Stimulated activated CD8-positive, alpha-beta memory T cell treated with anti-CD3 and anti-CD28 coated beads, Interleukin-7, amount 100 ng/mL, for 48 hours (primary cell): ENCODE data around the gene ACSM3.
A peak's percentile ranks its signal among the peaks of the same experiment; 100 is the strongest.
"Not testable (repeated sequence)": the region's sequence is repeated elsewhere in the genome, so short reads cannot be mapped to it uniquely, and the experiment has no call there.

Source experiments
- DNase-seq, 2 donors: peaks; one replicate each; pipeline ENCODE4 v3.0.0-alpha.2; 2020; ENCODE audit warnings: low read depth in 1 of 2; ENCODE audit errors: extremely low read depth in 1 of 2

The ACSM3 gene

DNA sequence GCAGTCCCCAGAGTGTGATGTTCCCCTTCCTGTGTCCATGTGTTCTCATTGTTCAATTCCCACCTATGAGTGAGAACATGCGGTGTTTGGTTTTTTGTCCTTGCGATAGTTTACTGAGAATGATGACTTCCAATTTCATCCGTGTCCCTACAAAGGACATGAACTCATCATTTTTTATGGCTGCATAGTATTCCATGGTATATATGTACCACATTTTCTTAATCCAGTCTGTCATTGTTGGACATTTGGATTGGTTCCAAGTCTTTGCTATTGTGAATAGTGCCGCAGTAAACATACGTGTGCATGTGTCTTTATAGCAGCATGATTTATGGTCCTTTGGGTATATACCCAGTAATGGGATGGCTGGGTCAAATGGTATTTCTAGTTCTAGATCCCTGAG is 8.0 kb upstream of the ACSM3 start:
- not testable (repeated sequence) for DNase-seq

DNA sequence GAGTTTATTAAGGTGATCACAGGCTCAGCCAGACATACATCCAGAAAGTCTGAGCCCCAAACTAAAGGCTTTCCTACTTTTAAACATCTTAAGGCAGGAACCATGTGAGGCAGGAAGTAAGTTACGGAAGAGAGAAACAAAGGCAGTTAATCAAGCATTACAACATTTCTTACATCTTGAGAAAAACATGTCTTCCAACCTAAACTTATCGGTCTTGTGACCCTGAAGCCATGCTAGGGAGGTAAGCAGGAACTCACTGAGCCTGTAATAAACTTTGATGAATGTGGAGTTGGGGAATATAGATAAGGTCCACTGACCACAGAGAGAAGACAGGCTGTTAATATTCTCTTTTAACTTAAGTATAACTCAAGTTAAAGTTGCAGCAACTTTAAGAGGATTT is 3.5 kb upstream of the ACSM3 start:
- DNase-seq, result no peak

DNA sequence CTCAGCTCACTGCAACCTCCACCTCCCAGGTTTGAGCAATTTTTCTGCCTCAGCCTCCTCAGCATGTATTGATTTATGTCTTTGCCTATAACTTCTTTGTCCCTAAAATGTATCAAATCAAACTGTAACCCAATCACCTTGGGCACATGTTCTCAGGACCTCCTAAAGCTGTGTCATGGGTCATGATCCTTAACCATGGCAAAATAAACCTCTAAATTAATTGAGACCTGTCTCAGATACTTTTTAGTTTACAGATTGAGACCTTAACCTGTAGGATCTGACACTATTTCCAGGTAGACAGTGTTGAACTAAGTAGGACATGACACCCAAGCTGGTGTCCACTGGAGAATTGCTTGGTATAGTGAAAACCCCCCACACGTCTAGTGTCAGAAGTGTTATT is 2.6 kb upstream of the ACSM3 start:
- no peak for DNase-seq

DNA sequence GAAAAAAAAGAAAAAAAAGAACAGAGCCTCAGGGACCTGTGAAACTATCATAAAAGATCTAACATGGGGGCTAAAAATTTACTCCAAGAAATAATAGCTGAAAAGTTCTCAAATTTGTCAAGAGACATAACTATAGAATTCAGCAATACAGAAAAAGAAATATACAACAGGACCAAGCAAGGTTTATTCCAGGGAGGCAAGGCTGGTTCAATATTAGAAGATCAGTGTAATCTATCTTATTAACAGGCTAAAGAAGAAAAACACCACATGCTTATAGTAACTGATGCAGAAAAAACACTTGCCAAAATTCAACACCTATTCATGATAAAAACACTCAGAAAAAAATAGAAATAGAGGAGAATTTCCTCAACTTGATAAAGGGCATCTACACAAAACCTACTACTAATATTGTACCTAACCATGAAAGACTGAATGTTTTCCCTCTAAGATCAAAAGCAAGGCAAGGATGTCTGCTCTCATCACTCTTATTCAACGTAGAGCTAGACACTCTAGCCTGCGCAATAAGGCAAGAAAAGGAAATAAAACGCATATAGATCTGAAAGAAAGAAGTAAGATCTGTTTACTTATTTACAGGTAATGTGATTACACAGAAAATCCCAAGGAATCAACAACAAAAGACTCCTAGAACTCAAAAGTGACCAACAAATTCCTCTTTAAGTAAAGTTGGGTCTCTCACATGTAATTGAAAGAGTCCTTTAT is 1.2 kb upstream of the ACSM3 start:
- DNase-seq, result no peak

DNA sequence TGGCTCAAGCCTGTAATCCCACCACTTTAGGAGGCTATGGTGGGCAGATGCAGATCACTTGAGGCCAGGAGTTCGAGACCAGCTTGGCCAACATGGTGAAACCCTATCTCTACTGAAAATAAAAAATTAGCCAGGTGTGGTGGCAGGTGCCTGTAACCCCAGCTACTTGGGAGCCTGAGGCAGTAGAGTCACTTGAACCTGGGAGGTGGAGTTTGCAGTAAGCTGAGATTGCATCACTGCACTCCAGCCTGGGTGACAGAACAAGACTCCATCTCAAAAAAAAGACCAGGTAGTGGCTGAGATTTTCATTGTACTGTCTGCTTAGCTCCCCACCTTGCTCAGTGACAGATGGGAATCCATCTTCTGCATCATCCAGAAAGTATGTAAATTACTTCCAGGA is 634 bp downstream of the ACSM3 start:
- not testable (repeated sequence) for DNase-seq

DNA sequence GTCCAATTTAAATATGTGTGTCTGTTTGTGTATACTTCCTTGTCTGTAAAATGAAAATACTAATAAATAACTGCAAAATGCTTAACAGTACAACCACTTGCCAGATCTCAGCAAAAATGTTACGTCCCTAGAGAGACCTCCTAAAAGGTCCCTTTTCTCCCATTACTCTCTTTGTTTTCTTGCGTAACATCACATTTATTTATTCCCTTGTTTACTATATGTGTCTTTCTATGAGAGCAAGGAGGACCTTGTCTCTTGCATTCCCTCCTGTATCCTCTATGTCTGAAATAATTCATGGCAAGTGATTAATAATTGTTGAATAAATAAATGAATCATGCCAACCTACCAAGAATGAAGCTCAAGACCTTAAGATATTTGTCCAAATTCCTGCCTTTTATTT is 1.9 kb downstream of the ACSM3 start:
- no peak for DNase-seq

DNA sequence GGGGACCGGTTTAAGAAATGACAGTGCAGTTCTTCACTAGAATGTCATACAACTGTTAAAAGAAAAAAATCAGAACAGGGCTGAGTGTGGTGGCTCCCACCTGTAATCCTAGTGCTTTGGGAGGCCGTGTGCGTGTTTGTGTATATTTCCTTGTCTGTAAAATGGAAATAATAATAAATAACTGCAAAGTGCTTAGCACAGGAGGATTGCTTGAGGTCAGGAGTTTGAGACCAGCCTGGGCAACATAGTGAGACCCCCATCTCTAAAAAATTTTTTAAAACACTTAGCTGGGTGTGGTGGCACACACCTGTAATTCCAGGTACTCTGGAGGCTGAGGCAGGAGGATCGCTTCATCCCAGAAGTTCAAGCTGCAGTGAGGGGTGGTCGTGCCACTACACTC is 2.5 kb downstream of the ACSM3 start:
- no peak for DNase-seq

DNA sequence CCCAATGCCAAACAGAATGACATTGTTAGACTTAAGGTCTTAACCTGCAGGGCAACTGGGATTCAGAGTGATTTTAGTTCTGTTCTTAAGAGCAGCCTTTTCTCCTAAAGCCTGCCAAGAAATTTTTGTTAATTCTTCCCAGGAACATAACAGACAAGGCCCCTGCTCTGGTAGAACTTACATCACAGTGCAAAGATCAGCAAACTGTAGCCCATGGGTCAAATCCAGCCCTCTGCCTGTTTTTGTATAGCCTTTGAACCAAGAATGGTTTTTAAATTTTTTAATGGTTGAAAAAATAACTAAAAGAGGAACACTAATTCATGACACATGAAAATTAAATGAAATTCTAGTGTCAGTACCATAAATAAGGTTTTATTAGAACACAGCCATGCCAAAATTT is 3.8 kb downstream of the ACSM3 start:
- DNase-seq, result no peak

DNA sequence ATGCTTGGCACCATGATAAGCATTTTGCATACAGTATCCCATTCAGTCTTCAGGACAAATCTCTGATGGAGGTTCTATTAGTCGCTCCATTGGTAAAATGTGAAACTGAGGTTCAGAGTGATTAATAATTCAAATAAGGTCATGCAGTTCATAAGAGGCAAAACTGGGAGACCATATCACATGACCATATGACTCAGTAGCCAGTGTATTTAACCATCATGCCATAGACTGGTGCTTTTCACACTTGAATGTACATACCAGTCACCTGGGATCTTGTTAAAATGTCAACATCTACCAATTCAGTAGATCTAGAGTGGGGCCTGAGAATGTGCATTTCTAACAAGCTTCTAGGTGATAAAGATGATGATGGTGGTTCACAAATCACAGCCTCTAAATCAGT is 4.3 kb downstream of the ACSM3 start:
- DNase-seq, result no peak

DNA sequence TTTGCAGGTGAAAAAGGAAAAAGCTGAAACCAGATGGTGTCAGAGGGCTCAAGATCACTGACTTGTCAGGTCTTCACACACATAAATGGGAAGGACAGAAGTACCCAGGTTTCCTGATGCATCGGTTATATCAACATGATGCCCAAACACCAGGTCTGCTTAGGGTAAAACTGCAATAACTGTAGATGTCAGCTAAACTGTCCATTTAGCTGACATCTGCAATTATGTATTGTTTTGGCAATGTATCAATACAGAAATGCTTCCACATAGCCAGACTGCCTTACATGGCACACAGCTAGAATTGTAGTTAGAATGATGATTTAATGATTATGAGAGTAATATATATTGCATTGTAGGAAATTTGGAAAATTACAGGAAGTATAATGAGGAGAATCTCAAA is 5.0 kb downstream of the ACSM3 start:
- DNase-seq, result no peak

DNA sequence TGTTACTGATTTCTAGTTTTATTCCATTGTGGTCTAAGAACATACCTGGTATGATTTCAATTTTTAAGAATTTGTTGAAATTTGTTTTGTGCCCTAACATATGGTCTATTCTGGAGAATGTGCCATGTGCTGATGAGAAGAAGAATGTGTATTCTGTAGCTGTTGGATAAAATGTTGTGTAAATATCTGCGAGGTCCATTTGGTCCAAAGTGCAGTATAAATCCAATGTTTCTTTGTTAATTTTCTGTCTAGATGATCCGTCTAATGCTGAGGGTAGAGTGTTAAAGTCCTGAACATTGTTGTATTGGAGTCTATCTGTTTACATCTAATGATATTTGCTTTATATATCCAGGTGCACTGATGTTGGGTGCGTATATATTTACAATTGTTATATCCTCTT is 9.9 kb downstream of the ACSM3 start:
- no peak for DNase-seq

DNA sequence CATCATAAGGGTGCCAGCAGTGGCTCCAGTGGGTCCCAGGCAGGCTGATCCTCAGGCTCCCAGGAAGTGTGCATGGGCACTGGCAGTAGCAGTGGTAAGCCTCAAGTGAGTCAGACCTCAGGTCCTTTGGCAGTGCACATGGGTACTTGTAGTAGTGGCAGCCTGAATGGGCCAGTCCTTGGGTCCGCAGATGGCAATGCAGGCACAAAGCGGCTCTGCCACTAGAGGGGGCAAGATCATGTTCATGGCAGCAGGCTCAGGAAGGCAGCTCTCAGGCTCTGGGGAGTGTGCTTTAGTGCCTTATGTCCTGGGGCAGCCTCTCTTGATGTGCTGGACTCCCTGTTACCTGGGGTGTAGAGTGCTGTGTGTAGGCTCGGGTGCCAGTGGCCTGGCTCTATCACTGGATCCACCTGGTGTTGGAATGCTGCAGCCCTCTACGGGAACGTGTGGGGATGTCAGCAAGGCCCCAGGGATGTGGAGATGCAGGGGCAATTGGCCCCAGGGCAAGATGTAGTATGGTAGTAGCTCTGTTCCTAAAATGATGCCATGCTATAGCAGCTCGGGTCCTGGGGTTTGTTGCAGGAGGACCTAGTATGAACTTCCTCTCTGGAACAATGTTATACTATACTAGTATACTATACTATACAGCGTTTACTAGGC is 11.0 kb downstream of the ACSM3 start:
- peak; percentile 20 to 45 for DNase-seq

DNA sequence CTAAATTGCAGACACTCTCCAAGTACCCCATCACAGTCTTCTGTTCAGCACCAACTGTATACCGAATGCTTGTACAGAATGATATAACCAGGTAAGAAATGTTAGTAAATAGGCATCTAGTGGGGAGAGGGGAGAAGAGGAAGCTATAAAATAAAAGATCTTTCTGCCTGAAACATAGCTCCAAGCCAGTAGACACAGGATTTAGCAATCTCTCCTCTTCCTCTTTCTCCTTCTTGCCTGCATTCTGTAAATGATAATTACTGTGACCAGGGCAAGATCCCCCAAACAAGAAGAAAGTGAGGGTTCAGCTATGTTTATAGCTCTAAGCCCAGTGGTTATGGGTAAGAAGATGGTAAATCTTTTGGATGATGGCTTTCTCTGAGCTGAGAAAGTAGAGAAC is 17.9 kb downstream of the ACSM3 start:
- no peak for DNase-seq

DNA sequence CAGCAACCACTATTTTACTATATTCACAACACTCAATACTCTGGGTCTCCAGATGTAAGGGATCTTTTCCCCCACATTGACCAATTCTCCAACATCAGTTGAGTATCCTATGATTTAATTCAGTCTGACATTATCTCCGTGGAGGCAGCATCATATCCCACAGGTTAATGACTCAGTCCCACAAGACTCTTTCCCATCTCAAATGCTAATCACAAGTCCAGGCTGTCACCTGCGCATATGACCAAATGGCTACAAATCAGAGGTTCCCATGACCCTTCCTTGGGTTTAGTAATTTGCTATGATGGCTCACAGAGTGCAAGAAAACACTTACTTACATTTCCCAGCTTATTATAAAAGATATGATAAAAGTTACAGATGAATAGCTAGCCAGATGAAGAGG is 18.7 kb downstream of the ACSM3 start:
- DNase-seq, result no peak

DNA sequence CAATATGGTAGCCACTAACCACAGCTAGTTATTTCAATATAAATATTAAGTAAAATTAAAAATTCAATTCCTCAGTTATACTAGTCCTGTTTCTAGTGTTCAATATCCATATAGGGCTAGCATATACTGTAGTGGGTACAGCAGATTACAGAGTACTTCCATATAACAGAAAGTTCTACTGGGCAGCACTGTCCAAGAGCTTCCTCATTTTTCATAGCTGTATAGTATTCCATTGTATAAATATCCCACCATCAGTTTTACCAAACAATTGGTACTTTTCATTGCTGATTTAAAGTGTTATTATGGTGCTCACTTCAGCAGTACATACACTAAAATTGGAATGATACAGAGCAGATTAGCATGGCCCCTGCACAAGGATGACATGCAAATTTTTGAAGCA is 20.4 kb downstream of the ACSM3 start:
- DNase-seq, result no peak

DNA sequence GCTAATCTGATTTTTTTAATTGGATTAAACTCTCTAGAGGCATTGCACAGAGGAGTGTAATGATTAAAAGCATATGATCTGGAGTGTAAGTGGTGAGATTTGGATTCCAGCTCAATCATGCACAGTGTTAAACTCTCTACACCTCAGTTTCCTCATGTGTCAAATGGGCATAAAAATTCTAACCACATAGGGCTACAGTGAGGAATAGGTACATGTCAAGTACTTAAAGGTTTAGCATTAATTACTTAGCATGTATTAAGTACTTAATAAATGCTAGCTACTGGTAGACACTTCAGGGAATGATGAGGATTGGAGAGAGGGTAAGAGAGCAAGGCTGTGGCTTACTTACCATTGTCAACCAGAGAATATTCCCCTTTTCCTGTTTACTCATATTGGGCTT is 25.3 kb downstream of the ACSM3 start:
- DNase-seq, result no peak

DNA sequence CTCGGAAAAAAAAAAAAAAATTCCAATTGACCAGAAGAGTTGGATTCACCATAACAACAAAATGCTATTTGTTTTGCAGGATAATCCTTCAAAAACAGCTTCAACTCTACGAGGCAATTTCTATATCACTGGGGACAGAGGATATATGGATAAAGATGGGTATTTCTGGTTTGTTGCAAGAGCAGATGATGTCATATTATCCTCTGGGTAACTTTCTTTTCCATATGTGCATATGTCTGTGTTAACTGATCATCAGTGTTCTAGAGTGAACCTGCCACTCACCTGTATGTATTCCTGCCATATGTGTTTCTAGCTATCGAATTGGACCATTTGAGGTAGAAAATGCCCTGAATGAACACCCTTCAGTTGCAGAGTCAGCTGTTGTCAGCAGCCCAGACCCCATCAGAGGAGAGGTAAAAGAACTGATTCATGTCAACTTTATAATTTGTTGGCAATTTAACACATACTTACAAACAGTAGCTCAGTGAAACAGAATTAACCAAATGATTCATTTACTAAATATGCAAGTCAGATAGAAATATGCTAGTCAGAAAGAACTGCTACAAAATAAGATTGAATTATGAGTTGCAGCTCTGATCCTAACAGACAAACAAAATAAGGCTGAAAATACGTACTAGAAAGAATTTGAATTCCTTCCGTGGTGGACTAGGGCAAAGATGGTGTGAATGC is 28.3 kb downstream of the ACSM3 start:
- no peak for DNase-seq

DNA sequence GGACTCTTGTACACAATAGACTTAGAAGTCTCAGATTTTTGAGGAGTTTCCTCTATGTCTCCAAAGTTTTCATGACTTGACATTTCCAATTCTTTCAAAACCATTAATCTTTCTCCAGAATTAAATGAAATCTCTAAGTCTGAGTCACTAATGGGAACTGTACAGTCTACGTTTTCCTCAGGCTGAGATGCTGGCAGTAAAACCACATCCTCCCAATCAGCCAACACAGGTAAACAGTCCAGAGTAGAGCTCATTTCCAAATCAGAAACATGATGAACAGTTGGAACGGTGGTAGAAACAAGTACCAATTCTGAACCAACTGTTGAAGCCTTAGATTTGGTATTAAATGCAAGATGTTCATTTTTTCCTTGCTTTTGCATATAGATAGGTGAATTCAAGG is 34.5 kb downstream of the ACSM3 start:
- no peak for DNase-seq

DNA sequence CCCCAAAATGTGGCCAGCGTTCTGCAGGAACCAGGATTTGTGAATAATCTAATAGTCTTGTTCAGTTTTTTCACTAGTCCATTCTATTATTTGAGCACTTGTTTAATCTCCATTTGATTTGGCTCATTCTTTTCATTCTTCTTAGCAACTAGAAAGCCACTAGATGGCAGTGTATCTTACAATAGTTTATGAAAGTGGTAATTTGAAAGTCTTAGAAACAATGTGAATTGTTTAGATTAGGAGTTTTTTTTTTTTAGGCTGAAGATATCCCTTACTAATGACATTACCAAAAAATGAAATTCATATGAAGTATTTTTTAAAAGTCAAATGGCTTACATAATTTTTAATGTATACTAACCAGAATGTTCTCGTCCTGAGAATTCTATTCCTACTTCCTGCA is 35.8 kb downstream of the ACSM3 start:
- no peak for DNase-seq

DNA sequence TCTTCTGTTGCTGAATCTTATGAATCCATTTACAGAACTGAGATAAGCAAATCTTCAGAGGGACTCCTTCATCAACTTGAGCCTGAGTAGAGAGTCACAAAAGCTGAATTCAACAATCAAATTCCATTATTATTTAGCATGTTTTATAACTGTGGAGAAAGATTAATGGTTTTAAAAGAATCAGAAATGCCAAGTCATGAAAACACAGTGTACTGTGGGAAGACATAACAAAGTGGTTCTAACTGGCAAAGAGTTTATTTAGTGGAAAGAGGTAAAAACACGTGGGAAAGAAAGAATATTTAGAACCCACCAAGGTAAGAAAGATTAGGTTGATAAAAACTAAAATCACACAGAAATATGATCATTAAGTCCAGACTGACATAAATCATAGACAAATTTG is 37.5 kb downstream of the ACSM3 start:
- DNase-seq, result no peak

DNA sequence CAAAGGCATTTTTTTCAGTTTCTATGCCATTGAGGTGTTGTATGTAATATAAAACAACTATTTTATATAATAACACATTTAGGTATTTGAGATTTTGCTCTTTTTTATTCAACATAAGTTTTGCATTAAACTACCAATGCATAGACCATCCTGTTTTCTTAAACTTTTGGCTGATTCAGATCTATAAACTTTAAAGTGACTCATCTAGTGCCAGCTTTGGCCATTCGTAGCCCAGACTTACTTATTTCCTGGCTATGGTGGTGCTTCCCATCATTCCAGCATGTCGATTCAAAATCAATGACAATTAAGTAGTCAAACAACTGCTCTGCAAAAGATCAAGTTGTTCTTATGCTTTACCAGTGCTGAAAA is 39.4 kb downstream of the ACSM3 start:
- no peak for DNase-seq

DNA sequence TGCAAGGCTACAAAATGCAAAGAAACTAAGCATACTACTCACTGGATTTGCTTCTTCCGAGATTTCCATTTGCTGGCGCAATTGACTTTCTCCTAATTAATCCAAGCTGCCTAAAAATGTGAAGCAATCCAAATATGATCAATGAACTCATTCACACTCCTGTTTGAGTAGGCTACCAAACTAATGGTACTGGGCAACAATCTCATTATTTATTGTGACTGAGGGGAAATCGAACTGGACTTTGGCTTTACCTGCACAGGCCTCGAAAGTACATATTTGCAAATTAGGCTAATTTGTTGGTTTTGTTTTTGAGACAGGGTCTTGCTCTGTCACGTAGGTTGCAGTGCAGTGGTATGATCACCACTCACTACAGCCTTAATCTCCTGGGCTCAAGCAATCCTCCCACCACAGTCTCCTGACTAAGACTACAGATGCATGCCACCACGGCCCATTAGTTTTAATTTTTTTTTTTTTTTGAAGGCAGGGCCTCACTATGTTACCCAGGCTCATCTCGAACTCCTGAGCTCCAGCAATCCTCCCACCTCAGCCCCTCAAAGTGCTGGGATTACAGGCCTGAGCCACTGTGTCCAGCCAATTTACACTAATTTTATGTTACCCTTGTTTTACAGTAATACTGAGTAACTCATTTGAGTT is 39.9 kb downstream of the ACSM3 start:
- no peak for DNase-seq
